Uterus (tissue), 2 donors: ENCODE results near the gene STK38.

ENCODE experiments used
- CTCF ChIP-seq, 4 experiments: fragments of 200-600 bp in 2 of 4; fragments of 450-650 bp in 2 of 4; sonication (generic) in 2 of 4; IDR thresholded peaks; one replicate each; pipeline ENCODE4 v1.5.1; 2016 to 2019; ENCODE audit warnings: antibody characterized with exemption in 4 of 4, mild to moderate bottlenecking in 2 of 4, moderate library complexity in 1 of 4
- POLR2A ChIP-seq, 2 donors: fragments of 450-650 bp; IDR thresholded peaks; one replicate each; pipeline ENCODE4 v1.6.1; 2016; ENCODE audit warnings: antibody characterized with exemption in 2 of 2, mild to moderate bottlenecking in 1 of 2, moderate library complexity in 1 of 2

GRCh38 chr6:36517408-36517807 lies 29.9 kb downstream of the STK38 start:
- TF ChIP-seq POLR2A (IDR thresholded peaks at IDR 0.05), result no peak
- no peak for TF ChIP-seq CTCF (IDR thresholded peaks at IDR 0.05)
